Transverse colon (tissue), 4 donors: ENCODE data around the gene FCAR. TPM values are rescaled to one million over a fixed set of nuclear protein-coding genes. Genes with fewer than 3 reads are reported as not detected.
"Not testable (repeated sequence)": the region's sequence is repeated elsewhere in the genome, so short reads cannot be mapped to it uniquely, and the experiment has no call there.

ENCODE experiments used
- DNase-seq: peaks from one replicate; pipeline ENCODE4 v3.0.0-alpha.2; 2019
- H3K27ac ChIP-seq, 4 donors: fragments of 200-600 bp; sonication (generic); 2 replicates each; pipeline ENCODE4 v1.5.1; 2016 to 2018; ENCODE audit warnings: inconsistent platforms in 4 of 4
- H3K27me3 ChIP-seq: fragments of 200-600 bp; sonication (generic); 2 replicates; pipeline ENCODE4 v1.5.1; 2017; ENCODE audit warnings: inconsistent platforms
- H3K36me3 ChIP-seq, 4 donors: fragments of 200-600 bp; sonication (generic); 2 replicates each; pipeline ENCODE4 v1.5.1; 2017 to 2019; ENCODE audit warnings: inconsistent platforms in 4 of 4
- H3K4me1 ChIP-seq, 4 donors: fragments of 200-600 bp; sonication (generic); 2 replicates each; pipeline ENCODE4 v1.5.1; 2017 to 2020; ENCODE audit warnings: inconsistent platforms in 4 of 4
- H3K4me3 ChIP-seq, 4 donors: fragments of 200-600 bp; sonication (generic); 1 replicate in 1 of 4; 2 replicates in 3 of 4; pipeline versions ENCODE4 v1.5.1 to v1.6.1; 2017 to 2019; ENCODE audit warnings: inconsistent platforms in 4 of 4
- H3K9me3 ChIP-seq, 2 donors: fragments of 200-600 bp; sonication (generic); 2 replicates each; pipeline ENCODE4 v1.5.1; 2017 to 2019; ENCODE audit warnings: inconsistent platforms in 2 of 2
- EP300 ChIP-seq: sonication (generic); formaldehyde crosslinking; IDR thresholded peaks from one replicate; pipeline ENCODE4 v1.6.1; 2017; ENCODE audit warnings: antibody characterized with exemption, low read depth
- POLR2A ChIP-seq: fragments of 450-650 bp; IDR thresholded peaks from one replicate; pipeline ENCODE4 v1.6.1; 2016; ENCODE audit warnings: antibody characterized with exemption, mild to moderate bottlenecking, moderate library complexity
- POLR2AphosphoS5 ChIP-seq, 3 donors: sonication (generic); formaldehyde crosslinking; IDR thresholded peaks; one replicate each; pipeline ENCODE4 v1.6.1; 2016; ENCODE audit warnings: antibody characterized with exemption in 3 of 3
- WGBS, 2 donors: methylation state at CpG; one replicate each; pipeline ENCODE4 v1.1.5; 2018; ENCODE audit warnings: low coverage in 1 of 2; 5-methylcytosine and 5-hydroxymethylcytosine counted together
- in situ Hi-C, 4 donors: fragments of 200-750 bp; cut with MboI; loops; one replicate each; pipeline versions ENCODE4 v1.15.0 to v1.15.1; 2017; ENCODE audit warnings: low sequenced_read_pairs in 3 of 4, low pct_ligation_motif_present in 1 of 4, low pct_unique_long_range_greater_than_20kb in 1 of 4
- intact Hi-C: fragments of 100-400 bp; cut with DNase I; formaldehyde crosslinking; loops from one replicate; pipeline ENCODE4 v1.15.1; 2023; ENCODE audit warnings: low total_unique reads
- total RNA-seq, 4 donors: library from RNA; depleted of rRNA; stranded (reverse); fragments of >200 nt; gene quantifications; one replicate each; pipeline ENCODE4 v1.1.0, GENCODE V29; 2016
- TF ChIP-seq, protein P1 (sequence below), 5 experiments: fragments of 200-600 bp in 3 of 5; fragments of 450-650 bp in 2 of 5; sonication (generic) in 3 of 5; IDR thresholded peaks; 1 replicate in 2 of 5; 2 replicates in 3 of 5; pipeline ENCODE4 v1.5.1; 2016 to 2017; ENCODE audit warnings: antibody characterized with exemption in 5 of 5, inconsistent platforms in 3 of 5, mild to moderate bottlenecking in 2 of 5, moderate library complexity in 1 of 5

Gene FCAR
- total RNA-seq, 4 donors from 2014 or later, result not detected

DNA sequence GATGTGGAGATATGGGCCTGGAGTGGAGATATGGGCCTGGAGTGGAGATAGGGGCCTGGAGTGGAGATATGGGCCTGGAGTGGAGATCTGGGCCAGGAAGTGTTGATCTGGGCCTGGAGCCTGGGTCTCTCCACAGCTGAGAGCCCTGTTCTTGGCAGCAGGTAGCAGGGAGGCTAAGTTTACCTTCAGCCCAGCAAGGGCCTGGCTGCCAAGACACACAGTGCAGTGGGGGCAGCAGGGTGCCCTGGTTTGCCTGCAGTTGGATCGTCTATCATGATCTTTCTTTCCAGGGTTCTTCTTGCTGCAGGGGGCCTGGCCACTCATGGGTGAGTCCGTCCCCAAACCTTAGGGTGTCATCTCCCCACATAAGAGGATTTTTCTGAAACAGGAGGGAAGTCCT, 23.1 kb upstream of the FCAR start:
- TF ChIP-seq EP300, result no peak
- 55 to 57% methylated on average over 1 to 2 of the region's 2 CpGs for WGBS, 2 donors
- H3K27ac ChIP-seq, result no peak overlapping the region
- DNase-seq, result no peak
- in situ Hi-C loops, result loop anchor here in 1 of 4 donors (5.0 kb wide), 1 partner anchor 34 kb away; the partner anchor contains the start of gene KIR3DL1
- no peaks in the 10 kb centered on the region for H3K9me3 ChIP-seq
- H3K36me3 ChIP-seq, result no peaks in the 10 kb centered on the region
- intact Hi-C loops, result no loop called here
- H3K4me1 ChIP-seq, result no peaks in the 10 kb centered on the region
- H3K4me3 ChIP-seq, result no peak overlapping the region
- no peaks in the 10 kb centered on the region for H3K27me3 ChIP-seq

DNA sequence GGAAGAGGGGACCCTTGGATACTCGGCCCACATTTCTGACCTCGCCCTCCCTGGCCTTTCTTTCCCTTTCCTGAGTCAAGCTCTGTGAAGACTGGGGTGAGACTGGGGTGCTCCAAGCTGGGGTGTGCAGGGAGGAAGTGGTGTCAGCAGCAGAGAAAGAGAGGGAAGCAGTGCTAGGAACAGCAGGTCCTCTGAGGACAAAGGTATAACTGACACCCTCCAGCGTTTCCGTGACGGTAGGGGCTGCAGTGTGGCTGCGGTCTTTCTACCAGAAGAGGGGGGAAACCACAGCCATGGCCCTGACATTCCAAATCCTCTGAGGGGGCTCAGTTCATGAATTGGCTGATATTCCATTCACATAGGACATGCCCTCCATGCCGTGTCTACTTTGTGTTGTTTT, 22.7 kb upstream of the FCAR start:
- H3K27me3 ChIP-seq, result no peaks in the 10 kb centered on the region
- no peak overlapping the region for H3K4me3 ChIP-seq
- H3K36me3 ChIP-seq, result no peaks in the 10 kb centered on the region
- WGBS, 2 donors, result 76% methylated on average over 7 of the region's 7 CpGs; no CpG with 5 or more reads in 1 of the 2 donors
- H3K27ac ChIP-seq, result no peak overlapping the region
- TF ChIP-seq, protein P1, sequence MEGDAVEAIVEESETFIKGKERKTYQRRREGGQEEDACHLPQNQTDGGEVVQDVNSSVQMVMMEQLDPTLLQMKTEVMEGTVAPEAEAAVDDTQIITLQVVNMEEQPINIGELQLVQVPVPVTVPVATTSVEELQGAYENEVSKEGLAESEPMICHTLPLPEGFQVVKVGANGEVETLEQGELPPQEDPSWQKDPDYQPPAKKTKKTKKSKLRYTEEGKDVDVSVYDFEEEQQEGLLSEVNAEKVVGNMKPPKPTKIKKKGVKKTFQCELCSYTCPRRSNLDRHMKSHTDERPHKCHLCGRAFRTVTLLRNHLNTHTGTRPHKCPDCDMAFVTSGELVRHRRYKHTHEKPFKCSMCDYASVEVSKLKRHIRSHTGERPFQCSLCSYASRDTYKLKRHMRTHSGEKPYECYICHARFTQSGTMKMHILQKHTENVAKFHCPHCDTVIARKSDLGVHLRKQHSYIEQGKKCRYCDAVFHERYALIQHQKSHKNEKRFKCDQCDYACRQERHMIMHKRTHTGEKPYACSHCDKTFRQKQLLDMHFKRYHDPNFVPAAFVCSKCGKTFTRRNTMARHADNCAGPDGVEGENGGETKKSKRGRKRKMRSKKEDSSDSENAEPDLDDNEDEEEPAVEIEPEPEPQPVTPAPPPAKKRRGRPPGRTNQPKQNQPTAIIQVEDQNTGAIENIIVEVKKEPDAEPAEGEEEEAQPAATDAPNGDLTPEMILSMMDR (IDR thresholded peaks at IDR 0.05), result no peak
- no peak for TF ChIP-seq POLR2AphosphoS5 (IDR thresholded peaks at IDR 0.05)
- no peak for TF ChIP-seq POLR2A
- TF ChIP-seq EP300, result no peak
- no peak for DNase-seq
- H3K4me1 ChIP-seq, result no peaks in the 10 kb centered on the region
- in situ Hi-C loops (loop anchor here in 1 of 4 donors (5.0 kb wide), 1 partner anchor 34 kb away; the partner anchor contains the start of gene KIR3DL1), intact Hi-C loops (no loop called here)
- no peaks in the 10 kb centered on the region for H3K9me3 ChIP-seq

GRCh38 chr19:54855241-54855640, 18.8 kb upstream of the FCAR start:
- in situ Hi-C loops, H3K36me3 ChIP-seq, H3K27ac ChIP-seq, H3K4me3 ChIP-seq, intact Hi-C loops, H3K9me3 ChIP-seq, H3K27me3 ChIP-seq, DNase-seq, H3K4me1 ChIP-seq: not testable (repeated sequence)
- 58% methylated on average over 1 of the region's 1 CpG; no CpG with 5 or more reads in 1 of the 2 donors for WGBS, 2 donors

GRCh38 chr19:54858476-54858875, 15.6 kb upstream of the FCAR start:
- in situ Hi-C loops, H3K9me3 ChIP-seq, H3K27ac ChIP-seq, H3K4me1 ChIP-seq, intact Hi-C loops, DNase-seq, H3K36me3 ChIP-seq, H3K27me3 ChIP-seq, H3K4me3 ChIP-seq: not testable (repeated sequence)
- WGBS, 2 donors, result 70 to 80% methylated on average over 2 to 3 of the region's 3 CpGs

- WGBS, 2 donors, result 73 to 87% methylated on average over 3 to 7 of the region's 7 CpGs
- H3K36me3 ChIP-seq, H3K9me3 ChIP-seq, H3K4me1 ChIP-seq, in situ Hi-C loops, H3K27me3 ChIP-seq, intact Hi-C loops, H3K4me3 ChIP-seq, H3K27ac ChIP-seq, DNase-seq: not testable (repeated sequence)
These were observed 14.6 kb upstream of the FCAR start for GRCh38 chr19:54859421-54859820.

DNA sequence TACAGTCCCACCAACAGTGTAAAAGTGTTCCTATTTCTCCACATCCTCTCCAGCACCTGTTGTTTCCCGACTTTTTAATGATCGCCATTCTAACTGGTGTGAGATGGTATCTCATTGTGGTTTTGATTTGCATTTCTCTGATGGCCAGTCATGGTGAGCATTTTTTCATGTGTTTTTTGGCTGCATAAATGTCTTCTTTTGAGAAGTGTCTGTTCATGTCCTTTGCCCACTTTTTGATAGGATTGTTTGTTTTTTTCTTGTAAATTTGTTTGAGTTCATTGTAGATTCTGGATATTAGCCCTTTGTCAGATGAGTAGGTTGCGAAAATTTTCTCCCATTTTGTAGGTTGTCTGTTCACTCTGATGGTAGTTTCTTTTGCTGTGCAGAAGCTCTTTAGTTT, 10.6 kb upstream of the FCAR start:
- in situ Hi-C loops, H3K4me3 ChIP-seq: not testable (repeated sequence)
- 80 to 95% methylated on average over 1 to 2 of the region's 3 CpGs for WGBS, 2 donors

DNA sequence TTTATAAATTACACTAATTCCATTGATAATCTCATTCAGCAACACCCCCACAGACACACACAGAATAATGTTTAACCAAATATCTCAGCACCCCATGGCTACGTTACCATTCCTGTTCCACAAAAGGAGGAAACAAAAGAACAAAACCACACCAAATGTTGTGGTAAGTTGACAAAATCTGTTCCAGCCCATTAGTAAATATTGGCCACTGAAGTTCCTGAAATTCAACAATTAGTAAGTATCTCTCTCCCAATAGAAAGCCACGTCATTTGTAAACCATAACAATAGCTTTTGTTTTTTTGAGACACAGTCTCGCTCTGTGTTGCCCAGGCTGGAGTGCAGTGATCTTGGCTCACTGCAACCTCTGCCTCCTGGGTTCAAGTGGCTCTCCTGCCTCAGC, 2.3 kb upstream of the FCAR start:
- no peak overlapping the region for H3K27ac ChIP-seq
- WGBS, 2 donors, result 52% methylated on average over 3 of the region's 3 CpGs; no CpG with 5 or more reads in 1 of the 2 donors

More for the DNA sequence above, 10.6 kb upstream of the FCAR start:
- H3K27ac ChIP-seq, H3K9me3 ChIP-seq, intact Hi-C loops, H3K27me3 ChIP-seq, H3K36me3 ChIP-seq, H3K4me1 ChIP-seq, DNase-seq: not testable (repeated sequence)

More for the DNA sequence above, 2.3 kb upstream of the FCAR start:
- in situ Hi-C loops, result no loop called here
- no peaks in the 10 kb centered on the region for H3K9me3 ChIP-seq
- no peaks in the 10 kb centered on the region for H3K4me1 ChIP-seq
- H3K4me3 ChIP-seq, result no peak overlapping the region
- TF ChIP-seq POLR2A (no peak), POLR2AphosphoS5 (IDR thresholded peaks at IDR 0.05) (no peak), EP300 (no peak)
- TF ChIP-seq, protein P1 (IDR thresholded peaks at IDR 0.05), result no peak
- no peaks in the 10 kb centered on the region for H3K27me3 ChIP-seq
- DNase-seq, result no peak
- no peaks in the 10 kb centered on the region for H3K36me3 ChIP-seq
- intact Hi-C loops, result no loop called here
